GM10847 (cell line): ENCODE measurements around the gene PLPP7.

Source experiments
- POLR2A ChIP-seq: IDR thresholded peaks from 2 replicates; pipeline ENCODE4 v1.6.1; 2011; ENCODE audit not compliant: insufficient read length; ENCODE audit errors: extremely low read depth

The PLPP7 gene

GRCh38 chr9:131276891-131277286, 12.6 kb upstream of the PLPP7 start:
- TF ChIP-seq POLR2A, result no peak

- no peak for TF ChIP-seq POLR2A
Observed at GRCh38 chr9:131277287-131277909, 12.1 kb upstream of the PLPP7 start.

GRCh38 chr9:131277910-131278701, 11.4 kb upstream of the PLPP7 start:
- TF ChIP-seq POLR2A, result peak; percentile 5

GRCh38 chr9:131278702-131279111, 10.8 kb upstream of the PLPP7 start:
- TF ChIP-seq POLR2A, result no peak

GRCh38 chr9:131279196-131279862, 10.2 kb upstream of the PLPP7 start:
- no peak for TF ChIP-seq POLR2A

- TF ChIP-seq POLR2A, result no peak
Observed at GRCh38 chr9:131279863-131280570, 9.5 kb upstream of the PLPP7 start.

GRCh38 chr9:131280660-131281059, 8.9 kb upstream of the PLPP7 start:
- TF ChIP-seq POLR2A, result no peak

- TF ChIP-seq POLR2A, result no peak
Observed at GRCh38 chr9:131281119-131281965, 8.2 kb upstream of the PLPP7 start.

GRCh38 chr9:131282175-131282574, 7.3 kb upstream of the PLPP7 start:
- TF ChIP-seq POLR2A, result no peak

GRCh38 chr9:131282688-131283422, 6.7 kb upstream of the PLPP7 start:
- no peak for TF ChIP-seq POLR2A

GRCh38 chr9:131284856-131285255, 4.7 kb upstream of the PLPP7 start:
- TF ChIP-seq POLR2A, result no peak

GRCh38 chr9:131287359-131287758, 2.2 kb upstream of the PLPP7 start:
- TF ChIP-seq POLR2A, result no peak

- TF ChIP-seq POLR2A, result no peak
Observed at GRCh38 chr9:131288217-131288616, 1.3 kb upstream of the PLPP7 start.

GRCh38 chr9:131290036-131290766, 678 bp downstream of the PLPP7 start:
- TF ChIP-seq POLR2A, result no peak
